SIG-M5 treated with dmso at 0.1 percent for 504 hours (cell line): ENCODE results near the gene TPRA1.
A peak's percentile ranks its signal among the peaks of the same experiment; 100 is the strongest.

Source experiments
- DNase-seq: peaks from one replicate; lab custom pipeline; 2025; ENCODE audit not compliant: unreplicated experiment; lab: John Stamatoyannopoulos, UW

TPRA1 gene

DNA sequence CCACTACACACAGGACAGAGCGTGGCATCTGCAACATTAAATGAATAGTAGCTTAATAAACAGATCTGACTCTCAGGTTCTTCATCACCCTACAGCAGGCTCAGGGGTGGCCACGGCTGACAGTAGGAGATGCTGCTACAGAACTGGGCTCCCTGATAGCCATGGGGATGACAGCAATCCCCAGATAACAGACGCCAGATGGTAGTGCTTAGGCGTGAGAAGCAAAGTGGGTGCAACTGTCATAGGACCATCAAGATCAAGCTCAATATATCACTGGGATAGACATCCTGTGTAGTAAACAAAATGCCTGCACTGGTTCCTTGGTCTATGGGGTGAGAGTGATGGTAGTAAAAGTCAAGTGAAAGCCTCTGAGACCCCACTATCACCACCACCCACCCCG, 2.6 kb upstream of the TPRA1 start:
- DNase-seq: no peak

DNA sequence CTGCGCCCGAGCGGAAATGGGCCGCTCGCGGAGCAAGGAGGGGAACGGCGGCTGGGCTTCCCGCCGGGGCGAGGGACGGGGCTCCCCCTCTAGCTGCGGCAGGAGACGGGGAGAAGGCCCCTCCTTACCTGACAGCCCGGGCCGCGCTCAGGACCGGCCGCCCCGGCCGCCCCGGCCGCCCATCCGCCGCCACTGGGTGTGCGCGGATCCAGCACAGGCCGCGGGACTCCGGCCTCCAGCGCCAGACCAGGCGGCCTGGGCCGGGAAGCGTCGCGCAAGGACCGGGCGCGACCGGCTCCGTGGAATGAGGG, 296 bp downstream of the TPRA1 start:
- DNase-seq: no peak

DNA sequence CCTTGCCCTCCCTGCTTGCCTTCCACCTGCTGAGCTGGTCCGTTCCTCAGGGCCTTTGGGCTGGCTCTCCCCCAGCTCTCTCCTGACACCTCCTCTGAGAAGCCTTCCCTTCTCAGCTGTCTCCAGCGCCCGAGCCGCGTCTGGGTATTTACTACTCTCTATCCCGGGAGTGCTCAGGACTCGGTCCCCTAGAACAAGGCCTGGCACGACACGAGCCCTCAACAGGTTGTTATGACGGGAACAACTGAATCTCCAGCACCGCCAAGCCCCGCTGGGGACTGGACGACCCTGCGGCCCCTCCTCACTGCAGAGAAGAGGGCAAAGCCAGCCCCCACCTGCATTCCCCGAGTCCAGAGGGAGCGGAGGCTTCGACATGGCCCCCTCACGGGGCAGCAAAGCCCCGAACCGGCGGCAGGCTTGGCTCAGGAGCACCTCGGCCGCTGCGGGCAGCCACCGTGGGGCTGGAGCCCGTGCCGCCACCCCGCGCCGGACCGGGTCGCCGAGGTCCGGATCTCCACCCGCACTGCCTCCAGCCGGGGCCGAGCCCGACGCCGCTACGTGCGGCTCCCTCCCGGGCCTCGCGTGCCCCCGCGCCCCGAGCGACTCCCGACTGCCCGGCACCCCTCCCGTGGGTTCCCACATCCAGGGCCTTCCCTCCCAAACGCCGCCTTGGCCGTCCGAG, 792 bp downstream of the TPRA1 start:
- DNase-seq: no peak

DNA sequence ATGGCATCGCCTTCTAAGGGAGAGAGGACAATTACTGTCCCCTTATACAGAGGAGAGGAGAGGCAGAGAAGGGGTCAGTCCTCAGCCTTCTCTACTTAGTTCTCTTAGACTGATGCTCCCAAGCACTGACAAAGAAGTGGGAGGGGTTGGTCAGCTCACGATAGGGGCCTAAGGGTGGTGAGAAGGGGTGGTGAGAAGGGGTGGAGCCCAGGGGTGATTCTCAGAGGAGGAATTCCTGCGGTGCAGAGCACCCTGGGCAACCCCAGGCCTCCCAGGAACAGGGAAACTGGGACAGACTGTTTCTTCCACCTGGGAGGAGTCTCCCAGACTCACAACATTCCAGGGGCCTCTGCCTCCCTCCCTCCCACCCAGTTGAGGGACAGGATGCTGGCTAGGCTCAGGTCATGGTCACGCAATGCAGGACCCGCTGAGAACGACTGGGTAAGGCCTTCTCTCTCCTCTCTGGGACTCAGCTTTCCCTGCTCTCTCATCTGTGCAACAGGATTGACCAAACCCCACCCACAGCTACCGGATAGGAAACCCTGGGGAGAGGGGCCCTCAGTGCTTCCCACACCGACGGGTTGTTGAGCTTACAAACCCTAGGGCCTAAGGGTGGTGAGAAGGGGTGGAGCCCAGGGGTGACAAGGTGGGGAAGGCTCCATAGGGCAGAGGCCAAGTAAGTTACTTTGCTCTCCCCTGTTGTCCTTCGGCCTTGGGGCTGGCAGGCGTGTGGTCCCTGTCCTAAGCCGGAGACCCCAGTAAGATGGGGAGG, 1.5 kb downstream of the TPRA1 start:
- DNase-seq: peak; percentile 55

DNA sequence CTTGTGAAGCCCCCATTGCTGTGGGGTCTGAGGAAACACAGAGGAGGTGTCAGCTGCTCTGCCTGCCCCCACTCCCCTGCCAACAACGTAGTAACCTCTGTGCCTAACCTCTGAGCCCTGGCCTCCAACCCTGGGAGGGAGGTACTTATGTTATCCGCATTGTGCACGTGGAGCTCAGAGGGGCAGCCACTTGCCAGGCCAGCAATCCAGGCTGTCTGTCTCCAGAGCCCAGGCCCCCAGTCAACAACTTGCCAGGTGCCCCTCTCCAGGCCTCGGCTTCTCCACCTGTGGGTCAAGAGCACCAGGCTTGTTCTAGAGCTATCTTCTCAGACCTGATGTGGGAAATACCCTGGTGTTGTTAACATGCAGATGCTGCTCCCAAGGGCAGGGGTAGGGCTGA, 2.7 kb downstream of the TPRA1 start:
- no peak for DNase-seq

DNA sequence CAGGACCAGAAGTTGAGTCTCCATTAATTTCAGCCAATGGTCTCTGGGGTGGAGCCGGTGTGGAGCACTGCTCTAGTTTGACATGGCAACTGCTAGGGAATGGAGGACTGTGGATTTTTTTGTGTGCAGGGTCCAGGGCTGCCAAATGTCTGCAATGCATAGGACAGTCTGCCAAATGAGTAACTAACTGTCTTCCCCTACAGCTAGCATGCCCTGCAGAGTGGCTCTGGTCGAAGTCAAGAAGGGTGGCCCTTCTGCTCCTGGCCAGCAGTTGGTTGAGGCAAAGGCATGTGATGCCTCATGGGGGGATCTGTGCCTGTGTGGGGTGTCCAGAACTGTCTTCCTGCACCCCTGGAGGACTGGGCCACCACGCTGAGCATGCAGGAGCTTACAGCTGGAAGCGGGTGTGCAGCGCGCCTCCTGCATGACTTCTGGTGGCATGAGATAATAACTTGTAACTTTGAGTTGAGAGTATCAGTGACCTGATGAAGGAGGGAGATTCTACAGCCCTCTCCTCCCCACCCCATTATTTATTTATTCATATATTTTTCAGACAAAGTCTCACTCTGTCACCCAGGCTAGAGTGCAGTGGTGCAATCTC, 4.6 kb downstream of the TPRA1 start:
- no peak for DNase-seq

DNA sequence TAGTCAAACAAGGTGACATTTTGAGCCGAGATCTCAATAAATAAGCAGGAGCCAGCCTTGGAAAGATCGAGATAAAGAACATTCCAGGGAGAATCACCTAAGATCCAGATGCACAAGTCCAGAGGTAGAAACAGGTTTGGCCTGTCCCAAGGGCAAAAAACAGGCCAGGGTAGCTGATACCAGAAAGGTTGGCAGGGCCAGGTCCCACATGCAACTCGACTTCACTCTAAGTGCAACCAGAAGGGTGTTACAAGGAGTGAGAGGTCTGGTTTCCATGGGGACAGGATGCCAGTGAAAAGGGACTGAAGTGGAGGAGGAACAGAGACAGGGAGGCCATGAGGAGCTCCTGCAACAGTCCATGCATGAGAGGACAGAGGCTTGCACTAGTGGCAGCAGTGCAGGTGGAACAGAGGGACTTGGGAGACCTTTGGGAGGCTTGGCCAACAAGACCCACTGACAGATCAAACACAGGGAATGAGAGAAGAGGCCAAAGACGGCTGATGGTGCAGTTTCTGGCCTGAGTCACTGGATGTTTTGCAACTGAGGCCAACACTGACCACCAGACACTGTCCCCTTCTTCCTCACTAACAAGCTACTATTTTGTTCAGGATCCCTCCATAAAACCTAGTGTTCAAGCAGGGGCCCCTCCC, 5.2 kb downstream of the TPRA1 start:
- no peak for DNase-seq

DNA sequence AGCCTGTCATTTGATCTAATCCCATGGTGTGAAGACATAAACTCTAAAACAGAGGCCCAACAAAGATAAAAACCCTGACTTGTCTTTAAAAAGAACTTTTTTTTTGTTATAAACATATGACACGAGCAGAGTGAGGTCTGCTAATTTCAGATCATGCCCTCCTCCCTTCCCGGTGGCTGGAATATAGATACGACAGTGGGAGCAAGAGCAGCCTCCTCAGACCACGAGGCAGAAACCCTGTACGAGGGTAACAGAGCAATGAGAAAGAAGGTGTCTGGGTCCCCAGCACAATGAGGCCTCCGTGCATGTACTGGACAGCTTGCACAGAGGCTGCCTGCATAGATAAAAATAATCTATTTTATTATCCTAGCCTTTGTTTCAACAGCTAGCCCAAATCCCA, 5.8 kb downstream of the TPRA1 start:
- no peak for DNase-seq

DNA sequence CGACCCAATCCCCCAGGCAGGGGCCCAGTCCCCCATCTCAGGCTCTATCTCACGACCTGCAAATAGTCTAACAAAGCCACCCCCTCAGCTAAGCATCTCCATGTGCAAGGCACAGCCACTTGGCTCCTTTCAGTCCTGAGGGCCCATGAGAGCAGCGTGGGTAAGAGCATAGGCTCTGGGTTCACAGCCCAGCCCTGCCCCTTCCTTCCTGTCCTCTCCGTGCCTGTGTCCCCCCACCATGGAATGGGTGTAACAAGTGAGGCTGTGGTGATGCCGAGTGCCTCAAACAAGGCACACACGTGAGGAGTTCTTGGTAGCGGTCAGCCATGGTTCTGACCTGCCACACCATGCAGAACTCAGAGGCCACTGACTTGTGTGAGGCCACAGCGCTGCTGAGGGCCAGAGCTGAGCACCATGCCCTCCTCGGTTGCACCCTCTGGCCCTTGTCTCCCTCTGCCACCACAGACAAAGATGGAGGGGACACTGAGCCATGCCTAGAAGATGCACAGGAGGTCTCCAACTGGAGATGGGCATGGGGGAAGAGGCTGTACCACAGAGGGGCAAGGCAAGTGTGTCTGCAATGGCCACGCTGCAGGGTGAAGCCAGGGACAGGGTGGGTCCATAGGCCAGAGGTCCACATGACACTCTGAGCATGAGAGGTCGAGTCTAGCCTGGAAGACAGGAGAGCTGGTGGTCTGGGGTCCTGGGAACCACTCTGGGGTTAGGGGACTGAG, 10.0 kb downstream of the TPRA1 start:
- DNase-seq: no peak

DNA sequence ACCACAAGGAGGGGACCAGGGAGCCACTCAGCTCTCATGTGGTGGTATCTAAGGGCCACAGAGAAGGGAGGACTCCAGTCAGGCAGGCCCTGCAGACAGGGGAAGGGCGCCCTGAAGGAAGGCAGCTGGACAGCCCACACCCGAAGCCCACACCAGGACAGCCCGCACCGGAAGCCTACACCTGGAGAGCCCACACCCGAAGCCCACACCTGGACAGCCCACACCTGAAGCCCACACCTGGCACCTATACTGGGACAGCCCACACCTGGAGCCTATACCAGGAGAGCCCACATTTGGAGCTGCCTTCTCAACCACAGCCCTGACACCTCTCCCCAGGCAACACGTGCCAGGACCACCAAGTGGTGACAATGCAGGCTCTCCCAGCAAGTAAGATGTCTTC, 11.7 kb downstream of the TPRA1 start:
- no peak for DNase-seq

DNA sequence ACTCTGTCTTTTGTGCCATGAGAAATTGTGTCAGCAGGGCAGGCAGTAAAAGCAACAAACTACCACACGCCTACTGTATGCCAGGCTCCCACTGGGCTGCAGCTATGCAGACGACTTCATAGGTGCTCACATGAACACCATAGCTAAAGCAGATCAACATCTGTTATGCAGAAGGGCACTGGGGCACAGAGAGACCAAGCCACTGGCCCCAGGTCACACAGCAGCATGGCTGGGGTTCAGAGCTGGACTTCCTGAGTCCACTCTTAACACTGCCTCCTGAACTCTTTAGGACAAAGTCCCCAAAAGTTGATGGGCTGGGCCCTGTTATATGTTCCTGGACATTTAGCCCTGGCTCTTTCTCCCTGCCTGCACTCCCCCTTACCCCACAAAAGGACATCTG, 12.4 kb downstream of the TPRA1 start:
- no peak for DNase-seq

DNA sequence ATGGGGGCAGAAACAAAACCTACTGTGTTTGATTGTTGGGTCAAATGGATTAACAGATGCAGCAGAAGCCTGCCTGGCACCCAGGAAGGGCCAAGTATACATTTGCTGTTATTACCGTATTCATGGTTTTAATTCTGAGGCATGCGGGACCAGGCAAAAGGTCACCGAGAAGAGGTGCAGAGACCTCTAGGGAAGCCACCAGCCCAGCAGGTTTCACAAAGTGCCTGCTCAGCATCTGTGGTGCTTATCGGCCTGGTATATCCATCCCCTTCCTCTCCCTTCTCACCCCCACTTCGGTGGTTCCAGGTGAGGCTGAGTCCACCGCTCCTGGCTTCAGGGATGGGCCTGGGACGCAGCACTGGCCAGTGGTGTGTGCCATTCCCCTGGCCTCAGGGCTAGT, 13.1 kb downstream of the TPRA1 start:
- DNase-seq: no peak

DNA sequence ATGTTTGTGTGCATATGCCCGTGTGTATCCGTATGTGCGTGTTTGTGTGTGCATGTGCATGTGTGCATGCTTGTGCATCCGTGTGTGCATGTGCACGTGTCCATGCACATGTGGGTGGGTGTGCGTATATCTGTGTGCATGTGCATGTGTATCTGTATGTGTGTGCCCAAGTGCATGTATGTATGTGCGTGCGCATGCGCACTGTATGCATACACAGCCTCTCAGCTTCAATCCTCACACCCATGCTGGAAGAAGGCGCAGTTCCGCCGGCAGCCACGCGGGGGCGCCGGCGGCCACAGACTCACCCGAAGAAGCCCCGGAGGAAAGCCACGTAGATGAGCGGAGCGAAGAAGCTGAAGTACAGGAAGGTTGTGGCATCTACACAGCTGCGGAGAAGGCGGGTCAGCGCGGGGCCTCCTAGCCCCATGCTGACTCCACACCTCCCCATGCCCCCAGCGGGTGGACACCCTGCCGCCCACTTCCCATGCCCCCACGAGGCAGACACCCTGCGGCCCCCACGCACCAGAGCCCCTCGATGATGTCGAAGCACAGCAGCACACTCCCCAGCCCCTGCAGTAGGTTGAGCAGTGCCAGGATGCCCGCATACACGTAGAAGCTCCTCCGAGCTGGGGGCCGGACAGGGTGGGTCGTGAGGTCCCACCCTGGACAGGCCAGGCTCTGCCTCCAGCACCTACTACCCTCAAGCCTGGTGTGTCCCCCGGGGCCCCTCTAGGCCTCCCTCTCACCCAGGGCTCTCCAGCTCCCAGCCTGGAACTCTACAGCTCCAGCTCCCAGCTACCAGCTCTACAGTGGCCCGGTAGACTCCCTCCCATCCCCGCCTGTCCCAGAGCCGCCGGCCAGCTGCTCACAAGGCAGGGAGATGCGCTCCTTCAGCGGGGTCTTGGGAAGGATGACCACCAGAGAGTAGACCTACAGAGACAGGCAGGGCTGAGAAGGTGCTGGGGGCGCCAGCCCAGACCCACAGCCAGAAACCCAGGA, 15.4 kb downstream of the TPRA1 start:
- peak; percentile 94 for DNase-seq

DNA sequence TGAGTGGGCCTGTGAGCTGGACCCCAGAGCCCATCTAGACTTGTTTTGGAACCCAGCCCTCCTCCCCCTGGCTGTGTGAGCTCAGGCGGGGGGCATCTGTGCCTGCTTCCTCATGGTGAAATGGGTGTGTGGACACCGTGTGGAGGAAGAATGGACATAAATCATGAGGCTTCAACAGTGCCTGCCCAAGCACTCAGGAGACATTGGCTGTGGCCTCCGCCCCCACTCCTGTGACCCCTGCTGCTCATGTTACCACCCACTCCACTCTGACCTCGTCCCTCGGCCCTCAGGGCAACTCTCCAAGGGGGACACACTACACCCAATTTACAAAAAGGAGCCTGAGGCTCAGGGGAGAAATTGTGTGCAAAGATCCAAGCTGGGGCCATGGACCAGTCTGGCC, 16.6 kb downstream of the TPRA1 start:
- DNase-seq: no peak

DNA sequence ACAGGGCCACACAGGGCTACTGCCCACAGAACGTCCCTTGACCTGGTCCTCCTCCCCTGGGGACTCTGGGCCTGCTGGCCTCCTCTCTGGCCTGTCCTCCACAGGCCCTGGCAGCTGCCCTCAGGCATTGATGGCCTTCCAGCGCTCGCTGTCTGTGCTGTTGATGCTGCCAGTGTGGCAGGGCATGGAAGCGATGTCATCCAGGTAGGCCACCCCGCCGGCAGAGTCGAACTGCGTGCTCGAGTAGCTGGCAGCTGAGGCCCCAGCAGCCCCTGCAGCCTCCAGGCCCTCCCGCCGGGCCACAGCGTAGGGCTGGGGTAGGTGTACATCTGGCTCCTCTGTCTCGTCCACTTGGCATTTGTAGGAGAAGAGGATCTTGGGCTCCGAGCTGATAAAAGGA, 17.1 kb downstream of the TPRA1 start:
- no peak for DNase-seq

DNA sequence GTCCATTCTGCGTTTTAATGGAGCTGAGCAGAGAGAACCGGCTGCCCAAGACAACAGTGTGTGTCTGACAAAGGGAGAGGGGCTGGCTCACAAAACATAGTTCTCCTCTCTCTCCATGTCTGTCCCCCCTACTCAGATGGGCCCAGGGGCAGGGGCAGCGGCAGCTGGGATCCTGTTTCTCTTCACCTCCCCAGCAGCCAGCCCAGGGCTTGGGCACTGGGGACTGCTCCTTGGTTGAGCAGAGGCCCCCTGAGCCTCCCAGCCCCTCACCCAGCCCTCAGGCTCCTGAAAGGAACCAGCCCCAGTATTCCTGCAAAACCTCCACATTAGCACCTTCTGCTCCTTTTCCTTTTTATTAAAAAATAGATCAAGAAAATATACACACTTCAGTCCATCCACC, 17.8 kb downstream of the TPRA1 start:
- DNase-seq: no peak

DNA sequence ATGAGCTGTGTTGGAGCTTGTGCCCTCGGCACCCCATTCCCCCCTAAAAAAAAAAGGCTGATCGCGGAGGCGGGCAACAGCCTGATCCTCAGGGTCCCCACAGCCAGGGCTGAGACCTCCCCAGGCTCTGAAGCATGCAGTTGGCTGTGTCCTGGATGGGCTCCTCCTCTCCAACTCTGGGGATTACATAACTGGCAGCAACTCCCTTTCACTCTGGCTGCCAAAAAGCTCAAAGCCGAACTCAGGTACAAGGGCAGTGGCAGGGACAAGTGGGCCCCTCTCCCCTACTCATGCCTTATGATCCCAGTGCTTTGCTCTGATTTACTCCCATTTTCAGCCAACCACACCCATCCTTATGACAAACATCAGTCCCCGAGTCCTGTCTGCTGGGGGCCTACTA, 18.3 kb downstream of the TPRA1 start:
- DNase-seq: no peak

DNA sequence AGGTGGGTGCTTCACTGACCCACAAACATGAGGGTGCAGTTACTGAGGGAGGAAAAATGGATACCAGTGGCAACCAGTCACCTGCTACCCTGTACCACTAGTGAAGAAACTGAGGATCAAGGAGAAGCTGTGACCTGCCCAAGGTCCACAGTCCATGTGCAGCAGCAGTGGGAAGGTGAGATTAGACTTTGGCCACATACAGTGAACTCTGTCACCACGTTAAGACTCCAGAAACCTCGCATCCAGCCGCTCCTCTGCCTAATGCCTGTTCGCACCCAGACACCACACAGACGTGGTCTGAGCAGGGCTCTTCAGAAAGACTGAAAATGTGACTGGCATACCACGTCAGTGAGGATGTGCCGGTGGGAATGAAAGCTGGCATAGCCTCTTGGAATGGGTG, 20.0 kb downstream of the TPRA1 start:
- DNase-seq: no peak

DNA sequence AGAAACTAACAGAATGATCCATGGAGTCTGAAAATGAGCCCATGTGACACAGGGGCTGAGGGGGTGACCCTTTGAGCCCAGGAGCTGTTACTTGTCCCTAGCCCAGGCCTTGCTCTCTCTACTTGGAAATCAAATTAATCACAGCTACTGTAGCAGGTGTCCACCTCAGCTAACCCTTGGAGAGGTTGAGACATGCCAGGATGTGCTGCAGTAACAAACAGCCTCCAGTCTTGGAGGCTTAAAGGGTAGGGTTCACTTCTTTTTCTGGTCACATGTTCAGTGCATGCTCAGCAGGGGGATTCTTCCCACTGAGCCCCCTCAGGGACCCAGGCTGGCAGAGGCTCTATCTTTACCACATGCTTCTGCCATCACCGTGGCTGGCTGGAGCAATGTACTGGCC, 21.4 kb downstream of the TPRA1 start:
- DNase-seq: no peak

DNA sequence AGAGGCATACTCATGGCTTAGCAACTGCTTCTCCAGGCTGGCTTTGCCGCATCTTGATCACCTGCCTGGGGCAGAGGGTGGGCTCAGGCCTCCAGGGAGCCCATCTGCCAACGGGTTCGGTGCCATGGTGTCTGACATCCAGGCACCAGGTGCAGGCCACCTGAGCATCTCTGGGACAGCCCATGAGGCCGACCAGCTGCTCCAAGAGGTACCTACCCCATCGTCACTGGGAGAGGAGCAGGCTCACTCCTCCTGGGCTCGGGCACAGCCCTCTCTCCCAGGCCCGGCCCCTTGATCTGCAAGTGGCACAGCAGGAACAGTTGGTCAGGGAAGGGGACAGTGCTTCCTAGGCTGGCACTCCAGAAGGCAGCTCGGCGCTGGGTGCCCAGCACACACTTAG, 21.9 kb downstream of the TPRA1 start:
- no peak for DNase-seq
